ENCODE results near the gene MYO1A.

The MYO1A gene

GRCh38 chr12:57049890-57050289, at the start of gene MYO1A:
MYO1A (minus strand) TSS chr12:57050129; CDS start chr12:57048323, 1,806 bp downstream.
- DNase-seq: no peak

- DNase-seq: no peak
Observed at GRCh38 chr12:57099047-57099714, 49.3 kb upstream of the MYO1A start.

- DNase-seq: no peak
Observed at GRCh38 chr12:57098546-57098945, 48.6 kb upstream of the MYO1A start.

- DNase-seq: no peak
Observed at GRCh38 chr12:57097554-57097835, 47.6 kb upstream of the MYO1A start.

GRCh38 chr12:57096748-57097553, 47.0 kb upstream of the MYO1A start:
- DNase-seq: no peak

- DNase-seq: no peak
Observed at GRCh38 chr12:57096099-57096572, 46.2 kb upstream of the MYO1A start.

GRCh38 chr12:57095440-57095839, 45.5 kb upstream of the MYO1A start:
- no peak for DNase-seq

- DNase-seq: no peak
Observed at GRCh38 chr12:57094208-57095160, 44.6 kb upstream of the MYO1A start.

- no peak for DNase-seq
Observed at GRCh38 chr12:57093415-57094207, 43.7 kb upstream of the MYO1A start.

- no peak for DNase-seq
Observed at GRCh38 chr12:57092876-57093414, 43.0 kb upstream of the MYO1A start.

GRCh38 chr12:57092529-57092862, 42.6 kb upstream of the MYO1A start:
- no peak for DNase-seq

GRCh38 chr12:57091638-57092528, 42.0 kb upstream of the MYO1A start:
- DNase-seq: no peak

GRCh38 chr12:57090924-57091637, 41.2 kb upstream of the MYO1A start:
- DNase-seq: no peak

- DNase-seq: no peak
Observed at GRCh38 chr12:57090490-57090889, 40.6 kb upstream of the MYO1A start.

GRCh38 chr12:57089271-57090245, 39.6 kb upstream of the MYO1A start:
- DNase-seq: no peak

- peak; percentile 77 for DNase-seq
Observed at GRCh38 chr12:57088354-57089270, 38.7 kb upstream of the MYO1A start, which contains the start of gene NAB2. NAB2 (plus strand) TSS chr12:57089114; CDS start chr12:57089272, 158 bp downstream.

- peak; percentile 75 for DNase-seq
Observed at GRCh38 chr12:57087691-57088353, 37.9 kb upstream of the MYO1A start.

Data from NCI-H524 treated with DMSO at 0.1 percent for 48 hours (cell line).